Inflammatory macrophage treated with lipopolysaccharide for 1 hour (primary cell): ENCODE measurements around the gene ST3GAL4.

ENCODE experiments used
- DNase-seq, 2 donors: peaks; one replicate each; pipeline ENCODE4 v3.0.0-alpha.2; 2020 to 2022

The ST3GAL4 gene

GRCh38 chr11:126456783-126457542 is 101.5 kb downstream of the ST3GAL4 start:
- no peak for DNase-seq

DNA sequence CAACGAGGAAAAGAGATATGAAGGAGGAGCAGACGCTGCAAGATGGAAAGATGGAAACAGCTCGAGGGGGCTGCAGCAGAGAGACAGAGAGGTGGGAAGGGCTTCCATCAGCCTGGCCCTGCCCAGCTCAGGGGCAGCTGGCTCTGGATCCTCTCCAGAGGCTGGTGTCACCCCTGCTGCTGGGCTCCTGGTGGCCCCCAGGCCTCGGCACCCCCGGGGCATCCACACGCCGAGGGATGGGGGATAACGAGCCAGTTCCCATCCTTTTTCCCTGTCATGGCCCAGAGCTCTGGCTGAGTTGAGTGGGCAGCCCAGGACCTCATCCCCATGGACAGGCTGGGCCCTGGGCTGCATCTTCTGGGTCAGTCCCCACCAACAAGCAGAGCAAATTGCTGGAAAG is 102.3 kb downstream of the ST3GAL4 start:
- no peak for DNase-seq

DNA sequence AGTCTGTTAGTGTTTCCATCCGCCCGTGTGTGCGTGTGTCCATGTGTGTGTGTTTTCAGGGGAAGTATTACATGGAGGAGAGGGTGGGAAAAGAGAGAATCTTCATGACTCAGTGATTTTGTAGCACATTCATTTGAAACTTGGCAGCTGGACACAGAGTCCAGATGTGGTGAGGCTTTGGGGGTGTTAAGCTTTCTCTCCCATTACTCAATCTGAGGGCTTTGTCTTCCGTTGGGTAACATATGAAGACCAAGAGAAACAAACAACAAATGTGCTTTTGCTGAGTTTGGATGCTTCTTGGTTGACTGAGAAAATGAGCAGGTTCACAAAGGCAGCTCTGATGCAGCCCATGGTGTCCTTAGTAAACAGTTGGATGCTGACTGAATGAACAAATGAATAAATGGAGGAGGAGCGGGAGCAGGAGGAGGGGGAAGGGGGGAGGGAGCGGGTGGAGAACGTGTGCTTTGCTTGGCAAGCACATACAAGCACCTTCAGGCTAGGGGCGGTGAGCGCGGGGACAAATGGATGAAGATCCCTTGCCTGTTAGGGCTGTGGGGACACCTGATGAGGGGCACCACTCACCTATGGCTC is 104.3 kb downstream of the ST3GAL4 start:
- DNase-seq, result no peak

GRCh38 chr11:126460417-126461095 is 105.1 kb downstream of the ST3GAL4 start:
- no peak for DNase-seq

GRCh38 chr11:126461096-126461440 is 105.6 kb downstream of the ST3GAL4 start:
- DNase-seq, result no peak

DNA sequence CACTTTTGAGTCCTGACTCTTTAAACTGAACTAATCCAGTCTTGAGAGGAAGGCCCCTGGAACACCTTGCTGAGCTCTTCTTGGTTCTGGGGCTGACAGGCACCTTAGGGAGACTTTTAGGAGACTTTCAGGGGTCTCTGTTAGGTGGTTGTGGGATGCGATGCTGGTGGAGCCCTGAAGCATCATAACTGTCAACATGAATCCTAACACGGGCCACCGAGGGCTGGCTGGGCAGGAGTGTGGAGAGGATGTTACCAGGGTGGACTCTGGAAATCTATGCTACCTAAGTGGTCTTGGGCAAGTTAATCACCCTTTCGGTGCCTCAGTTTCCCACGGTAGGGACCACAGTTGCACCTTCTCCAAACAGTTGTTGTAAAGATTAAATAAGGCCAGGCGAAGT is 106.5 kb downstream of the ST3GAL4 start:
- no peak for DNase-seq

GRCh38 chr11:126462422-126462821 is 106.9 kb downstream of the ST3GAL4 start:
- DNase-seq, result no peak
